ENCODE results near the gene SPRN. TPM values are rescaled to one million over a fixed set of nuclear protein-coding genes. Genes with fewer than 3 reads are reported as not detected.

SPRN gene
- total RNA-seq, 1 experiment from 2014 or later = not detected

- Histone ChIP-seq H2AFZ (no peak overlapping the region), H3K27me3 (ENCODE audit: insufficient read depth, low read depth) (no peaks in the 10 kb centered on the region), H3K4me1 (replicated peaks; ENCODE audit: insufficient read depth) (no peaks in the 10 kb centered on the region), H3K4me3 (no peak overlapping the region), H3K36me3 (ENCODE audit: low read depth) (no peaks in the 10 kb centered on the region), H3K79me2 (ENCODE audit: low read depth) (no peaks in the 10 kb centered on the region), H3K9me2 (ENCODE audit: insufficient read depth) (no peaks in the 10 kb centered on the region), H3F3A (ENCODE audit: insufficient read depth, low read depth) (no peaks in the 10 kb centered on the region), H3K9me3 (ENCODE audit: insufficient read depth, low read depth) (no peaks in the 10 kb centered on the region), H4K20me1 (ENCODE audit: insufficient read depth) (no peaks in the 10 kb centered on the region), H3K4me2 (no peak overlapping the region), H3K27ac (no peak overlapping the region)
- BruUV-seq (replicated peaks) = no TSS peak
- POLR2A ChIA-PET (ENCODE audit: unreplicated experiment) = no interaction called here
- no peak for TF ChIP-seq CTCF (conservative IDR thresholded peaks at IDR 0.05)
- no peak for TF ChIP-seq EZH2 (IDR thresholded peaks at IDR 0.05; ENCODE audit: low read depth)
- CTCF ChIA-PET = no interaction called here
- DNase-seq = no peak
- intact Hi-C loops (cut with micrococcal nuclease; ENCODE audit: unreplicated experiment) = no loop called here
Measured at GRCh38 chr10:133383551-133383950, 40.9 kb downstream of the SPRN start.

GRCh38 chr10:133381036-133381435 is 43.4 kb downstream of the SPRN start:
- H4K20me1 ChIP-seq (ENCODE audit: insufficient read depth) = no peaks in the 10 kb centered on the region
- no peak overlapping the region for H3K4me3 ChIP-seq
- H3F3A ChIP-seq (ENCODE audit: insufficient read depth, low read depth) = no peaks in the 10 kb centered on the region
- H3K36me3 ChIP-seq (ENCODE audit: low read depth) = no peaks in the 10 kb centered on the region
- ChIA-PET POLR2A (ENCODE audit: unreplicated experiment) (no interaction called here), CTCF (no interaction called here)
- no peak overlapping the region for H3K4me2 ChIP-seq
- no peaks in the 10 kb centered on the region for H3K79me2 ChIP-seq (ENCODE audit: low read depth)
- TF ChIP-seq EZH2 (IDR thresholded peaks at IDR 0.05; ENCODE audit: low read depth) (no peak), CTCF (conservative IDR thresholded peaks at IDR 0.05) (no peak)
- no peak overlapping the region for H3K27ac ChIP-seq
- intact Hi-C loops (cut with micrococcal nuclease; ENCODE audit: unreplicated experiment) = no loop called here
- no peaks in the 10 kb centered on the region for H3K9me2 ChIP-seq (ENCODE audit: insufficient read depth)
- no peak overlapping the region for H2AFZ ChIP-seq
- no peaks in the 10 kb centered on the region for H3K4me1 ChIP-seq (replicated peaks; ENCODE audit: insufficient read depth)
- no TSS peak for BruUV-seq (replicated peaks)
- H3K9me3 ChIP-seq (ENCODE audit: insufficient read depth, low read depth) = no peaks in the 10 kb centered on the region
- no peaks in the 10 kb centered on the region for H3K27me3 ChIP-seq (ENCODE audit: insufficient read depth, low read depth)
- no peak for DNase-seq

GRCh38 chr10:133379801-133380666 is 44.4 kb downstream of the SPRN start:
- no peaks in the 10 kb centered on the region for H3K36me3 ChIP-seq (ENCODE audit: low read depth)
- H3K4me3 ChIP-seq = no peak overlapping the region
- no peaks in the 10 kb centered on the region for H3F3A ChIP-seq (ENCODE audit: insufficient read depth, low read depth)
- no peaks in the 10 kb centered on the region for H3K9me3 ChIP-seq (ENCODE audit: insufficient read depth, low read depth)
- peak overlapping the region; percentile 63; the same call in 1 of the 2 replicates for H3K4me2 ChIP-seq
- H2AFZ ChIP-seq = no peak overlapping the region
- ChIA-PET POLR2A (ENCODE audit: unreplicated experiment) (no interaction called here), CTCF (no interaction called here)
- H3K27ac ChIP-seq = no peak overlapping the region
- no peaks in the 10 kb centered on the region for H3K27me3 ChIP-seq (ENCODE audit: insufficient read depth, low read depth)
- H3K79me2 ChIP-seq (ENCODE audit: low read depth) = no peaks in the 10 kb centered on the region
- TF ChIP-seq EZH2 (IDR thresholded peaks at IDR 0.05; ENCODE audit: low read depth) (no peak), CTCF (conservative IDR thresholded peaks at IDR 0.05) (no peak)
- H3K4me1 ChIP-seq (replicated peaks; ENCODE audit: insufficient read depth) = no peaks in the 10 kb centered on the region
- BruUV-seq (replicated peaks) = TSS peak; percentile 32
- DNase-seq = no peak
- intact Hi-C loops (cut with micrococcal nuclease; ENCODE audit: unreplicated experiment) = loop anchor here (2.0 to 10.0 kb wide), 2 partner anchors 15 to 145 kb away; partner anchors contain the start of genes CYP2E1 and MTG1
- no peaks in the 10 kb centered on the region for H3K9me2 ChIP-seq (ENCODE audit: insufficient read depth)
- H4K20me1 ChIP-seq (ENCODE audit: insufficient read depth) = no peaks in the 10 kb centered on the region

All from PC-9 (cell line).